GM12878 (cell line): ENCODE measurements around the gene DNAAF5. TPM values are rescaled to one million over a fixed set of nuclear protein-coding genes. Genes with fewer than 3 reads are reported as not detected.

Experiments used
- ATAC-seq: fragments of 200-7000 bp; cut with Tn5 transposase; 3 replicates; pipeline ENCODE4 v1.9.1; 2020; ENCODE audit warnings: mild to moderate bottlenecking, moderate library complexity
- BruUV-seq: library from RNA; stranded (reverse); fragments of 400-500 nt; replicated peaks from 2 replicates; lab custom pipeline; 2021; lab: Mats Ljungman, UMichigan
- CTCF ChIA-PET: fragments of 300-600 bp; sonication (Branson Sonifier 250); formaldehyde crosslinking; extraction: SDS; loops from one replicate; lab custom pipeline; 2021; ENCODE audit warnings: inconsistent platforms; lab: Yijun Ruan, JAX
- POLR2A ChIA-PET: fragments of 350-600 bp; formaldehyde crosslinking; extraction: SDS; loops from one replicate; lab custom pipeline; 2021; ENCODE audit warnings: inconsistent platforms; lab: Charles Lee
- RAD21 ChIA-PET: fragments of 300-600 bp; sonication (Branson Sonifier 250); formaldehyde crosslinking; loops from one replicate; lab custom pipeline; 2023; ENCODE audit warnings: antibody characterized with exemption; ENCODE audit not compliant: unreplicated experiment; lab: Charles Lee
- SMC1A ChIA-PET: fragments of 300-600 bp; sonication (Branson Sonifier 250); formaldehyde crosslinking; loops from one replicate; lab custom pipeline; 2023; ENCODE audit not compliant: unreplicated experiment, uncharacterized antibody; lab: Charles Lee
- DNase-seq: peaks from one replicate; pipeline ENCODE4 v3.0.0-alpha.2; 2011; ENCODE audit warnings: low read depth, low spot score
- FAIRE-seq: peaks from 3 replicates; lab custom pipeline; 2011; peaks lifted over from hg19 to GRCh38; lab: Jason Lieb, UNC
- H2AFZ ChIP-seq: 2 replicates; pipeline ENCODE4 v1.6.0; 2011; ENCODE audit warnings: low read depth, low read length, control low read depth; ENCODE audit not compliant: control insufficient read depth
- H3K27ac ChIP-seq: 2 replicates; pipeline ENCODE4 v1.5.1; 2011; ENCODE audit warnings: control low read depth; ENCODE audit not compliant: control insufficient read depth, insufficient read depth
- H3K27me3 ChIP-seq, 2 experiments: replicated peaks in 1 of 2; 2 replicates each; pipeline versions ENCODE4 v1.6.0 to v1.6.1; 2011; ENCODE audit warnings: low read length in 1 of 2; ENCODE audit not compliant: control insufficient read depth in 2 of 2, insufficient read depth in 2 of 2
- H3K36me3 ChIP-seq, 2 experiments: 2 replicates each; pipeline ENCODE4 v1.5.1; 2011; ENCODE audit warnings: low read length in 1 of 2; ENCODE audit not compliant: control insufficient read depth in 2 of 2, insufficient read depth in 2 of 2
- H3K4me1 ChIP-seq: 2 replicates; pipeline ENCODE4 v1.6.1; 2011; ENCODE audit warnings: mild to moderate bottlenecking, low read length, moderate library complexity, mixed read lengths; ENCODE audit not compliant: control insufficient read depth, insufficient read depth
- H3K4me2 ChIP-seq: 2 replicates; pipeline ENCODE4 v1.6.0; 2011; ENCODE audit warnings: control low read depth; ENCODE audit not compliant: control insufficient read depth, insufficient read depth
- H3K4me3 ChIP-seq: fragments of 200-600 bp; sonication (generic); 2 replicates; pipeline ENCODE4 v1.5.1; 2016
- H3K79me2 ChIP-seq: 2 replicates; pipeline ENCODE4 v1.6.0; 2011; ENCODE audit warnings: low read length; ENCODE audit not compliant: control insufficient read depth, insufficient read depth
- H3K9ac ChIP-seq: 2 replicates; pipeline ENCODE4 v1.8.0; 2011; ENCODE audit warnings: low read length, control low read depth, mixed read lengths; ENCODE audit not compliant: control insufficient read depth, insufficient read depth
- H3K9me3 ChIP-seq: replicated peaks from 3 replicates; pipeline ENCODE4 v1.5.1; 2011; ENCODE audit warnings: mild to moderate bottlenecking, low read length; ENCODE audit not compliant: control insufficient read depth, insufficient read depth
- H4K20me1 ChIP-seq: 2 replicates; pipeline ENCODE4 v1.6.0; 2011; ENCODE audit not compliant: control insufficient read depth, insufficient read depth
- BACH1 ChIP-seq: fragments of 450-650 bp; IDR thresholded peaks from 2 replicates; pipeline ENCODE4 v1.6.1; 2017; ENCODE audit warnings: mild to moderate bottlenecking, borderline replicate concordance
- CHD4 ChIP-seq: fragments of 200-600 bp; sonication (generic); IDR thresholded peaks from 2 replicates; pipeline ENCODE4 v1.6.1; 2016; ENCODE audit warnings: mild to moderate bottlenecking
- EP300 ChIP-seq, 2 experiments: fragments of 150-350 bp in 1 of 2; IDR thresholded peaks; 2 replicates each; pipeline ENCODE4 v1.6.1; 2011 to 2012; ENCODE audit warnings: low read depth in 2 of 2, low read length in 2 of 2, borderline replicate concordance in 1 of 2, improper control_type of control experiment in 1 of 2, inconsistent platforms in 1 of 2; ENCODE audit not compliant: control insufficient read depth in 1 of 2
- ESRRA ChIP-seq: IDR thresholded peaks from 2 replicates; pipeline ENCODE4 v1.6.1; 2012; ENCODE audit warnings: mild to moderate bottlenecking, low read length, improper control_type of control experiment
- IKZF2 ChIP-seq, 2 experiments: fragments of 450-650 bp; IDR thresholded peaks; 2 replicates each; pipeline ENCODE4 v1.6.1; 2017; ENCODE audit warnings: mild to moderate bottlenecking in 2 of 2, moderate library complexity in 2 of 2
- MTA3 ChIP-seq: IDR thresholded peaks from 2 replicates; pipeline ENCODE4 v1.6.1; 2012; ENCODE audit warnings: low read length, inconsistent platforms, borderline replicate concordance
- NFYA ChIP-seq: IDR thresholded peaks from 2 replicates; pipeline ENCODE4 v1.6.1; 2011; ENCODE audit warnings: low read depth, mild to moderate bottlenecking, low read length, improper control_type of control experiment, borderline replicate concordance
- NR2C2 ChIP-seq: IDR thresholded peaks from 2 replicates; pipeline ENCODE4 v1.6.1; 2011; ENCODE audit warnings: borderline replicate concordance, low read depth; ENCODE audit not compliant: control insufficient read depth, insufficient read length
- NRF1 ChIP-seq: conservative IDR thresholded peaks from 2 replicates; pipeline ENCODE4 v1.6.1; 2011; ENCODE audit warnings: mild to moderate bottlenecking, low read depth, low read length, improper control_type of control experiment
- SKIL ChIP-seq: fragments of 450-650 bp; IDR thresholded peaks from 2 replicates; pipeline ENCODE4 v1.6.1; 2017; ENCODE audit warnings: mild to moderate bottlenecking, low read depth, inconsistent platforms; ENCODE audit not compliant: poor library complexity, severe bottlenecking
- SMC3 ChIP-seq: IDR thresholded peaks from 2 replicates; pipeline ENCODE4 v1.6.1; 2011; ENCODE audit warnings: low read length, improper control_type of control experiment, borderline replicate concordance
- TBL1XR1 ChIP-seq: IDR thresholded peaks from 2 replicates; pipeline ENCODE4 v1.6.1; 2012; ENCODE audit warnings: low read depth, low read length, improper control_type of control experiment
- ZNF622 ChIP-seq: fragments of 450-650 bp; IDR thresholded peaks from 2 replicates; pipeline ENCODE4 v1.6.1; 2017; ENCODE audit warnings: mild to moderate bottlenecking, inconsistent platforms
- ZZZ3 ChIP-seq: IDR thresholded peaks from 2 replicates; pipeline ENCODE4 v1.6.1; 2011; ENCODE audit warnings: low read depth; ENCODE audit not compliant: control insufficient read depth, insufficient read length
- WGBS: methylation state at CpG from one replicate; pipeline ENCODE4 v1.1.6; 2016; ENCODE audit warnings: low lambda C conversion rate; ENCODE audit not compliant: insufficient replicate concordance, insufficient coverage; ENCODE audit errors: missing lambda C conversion rate; 5-methylcytosine and 5-hydroxymethylcytosine counted together
- in situ Hi-C: fragments of 300-500 bp; cut with MboI; formaldehyde crosslinking; loops from 9 replicates; pipeline ENCODE4 v1.14.3; 2018; ENCODE audit warnings: mixed read lengths
- intact Hi-C: fragments of 100-400 bp; cut with micrococcal nuclease; formaldehyde crosslinking; loops from one replicate; pipeline ENCODE4 v1.14.2; 2022; ENCODE audit not compliant: unreplicated experiment
- polyA plus RNA-seq, 11 experiments: library from polyadenylated mRNA; depleted of rRNA in 4 of 11; unstranded in 6 of 11; stranded (reverse) in 5 of 11; fragments of >200 nt; fragmentation: Nextera tagmentation in 4 of 11; fragmentation: Illumina TruSeq in 1 of 11; extraction: Ambion mirVana in 4 of 11; extraction: Trizol in 1 of 11; gene quantifications; 1 replicate in 1 of 11; 2 replicates in 10 of 11; pipeline versions ENCODE4 v1.2.1 to v1.2.3, GENCODE V29; 2011 to 2016; ENCODE audit warnings: inconsistent platforms in 2 of 11, missing spikeins in 2 of 11, low read depth in 1 of 11
- total RNA-seq, 4 experiments: library from RNA; depleted of rRNA in 3 of 4; stranded (reverse); fragments of >200 nt in 3 of 4; fragmentation: Illumina TruSeq in 1 of 4; extraction: Trizol in 1 of 4; gene quantifications; 2 replicates each; pipeline versions ENCODE4 v1.2.1 to v1.2.3, GENCODE V29; 2013 to 2021

DNAAF5 gene
- total and polyA plus RNA-seq, 10 of the 15 experiments (the other 5 are each of a cell fraction or from before 2014, with no cell fraction given), result 1.8 to 38.3 (median 9.2) TPM

- in situ Hi-C loops, result loop anchor here (5.0 kb wide), 1 partner anchor 462 kb away; no protein-coding TSS in a partner anchor
- ChIA-PET POLR2A (no interaction called here), SMC1A (no interaction called here), RAD21 (no interaction called here), CTCF (no interaction called here)
- Histone ChIP-seq H3K9me3 (no peaks in the 10 kb centered on the region), H3K79me2 (no peaks in the 10 kb centered on the region), H3K4me2 (no peak overlapping the region), H3K36me3 (peaks cover 0 to 2% of the 10 kb centered on the region in 2 experiments; a peak in 3 of 4 replicates), H3K9ac (no peak overlapping the region), H3K27ac (no peak overlapping the region), H3K27me3 (no peaks in the 10 kb centered on the region), H2AFZ (no peak overlapping the region), H3K4me3 (no peak overlapping the region), H3K4me1 (no peaks in the 10 kb centered on the region), H4K20me1 (no peaks in the 10 kb centered on the region)
- no TSS peak for BruUV-seq
- FAIRE-seq (no peak), DNase-seq (no peak), ATAC-seq (no peak)
- 96% methylated on average over 9 of the region's 9 CpGs for WGBS
- intact Hi-C loops, result no loop called here
- TF ChIP-seq SKIL, result no peak
- no peak for TF ChIP-seq ZZZ3
Observed at GRCh38 chr7:779480-779879, 53.0 kb downstream of the DNAAF5 start.

GRCh38 chr7:780081-780480 lies 53.6 kb downstream of the DNAAF5 start:
- H2AFZ ChIP-seq, result no peak overlapping the region
- SMC1A ChIA-PET, result no interaction called here
- DNase-seq (no peak), ATAC-seq (no peak), FAIRE-seq (no peak)
- no peaks in the 10 kb centered on the region for H3K27me3 ChIP-seq
- CTCF ChIA-PET, result no interaction called here
- RAD21 ChIA-PET, result no interaction called here
- no peak overlapping the region for H3K4me3 ChIP-seq
- BruUV-seq, result no TSS peak
- no peak overlapping the region for H3K4me2 ChIP-seq
- H3K9ac ChIP-seq, result no peak overlapping the region
- in situ Hi-C loops, result no loop called here
- no peaks in the 10 kb centered on the region for H3K79me2 ChIP-seq
- H3K36me3 ChIP-seq, result peaks cover 0 to 2% of the 10 kb centered on the region in 2 experiments; a peak in 3 of 4 replicates
- H3K27ac ChIP-seq, result no peak overlapping the region
- no peaks in the 10 kb centered on the region for H3K9me3 ChIP-seq
- no peaks in the 10 kb centered on the region for H4K20me1 ChIP-seq
- intact Hi-C loops, result loop anchor here (10.0 kb wide), 1 partner anchor 175 kb away; the partner anchor contains the start of gene ADAP1
- POLR2A ChIA-PET, result no interaction called here
- 98% methylated on average over 14 of the region's 14 CpGs for WGBS
- H3K4me1 ChIP-seq, result no peaks in the 10 kb centered on the region
- no peak for TF ChIP-seq SMC3
- no peak for TF ChIP-seq NR2C2
- no peak for TF ChIP-seq IKZF2 (IDR thresholded peaks at IDR 0.05)
- no peak for TF ChIP-seq BACH1
- TF ChIP-seq NFYA, result no peak
- no peak for TF ChIP-seq MTA3
- no peak for TF ChIP-seq EP300 (IDR thresholded peaks at IDR 0.05; ENCODE audit: borderline replicate concordance in 1 of 2, control insufficient read depth in 1 of 2, low read depth in 2 of 2, low read length in 2 of 2)
- no peak for TF ChIP-seq TBL1XR1
- TF ChIP-seq ESRRA, result no peak
- no peak for TF ChIP-seq ZNF622
- TF ChIP-seq NRF1, result no peak
- no peak for TF ChIP-seq CHD4
